GM23338 (cell line): ENCODE data around the gene SMAD3. TPM values are rescaled to one million over a fixed set of nuclear protein-coding genes. Genes with fewer than 3 reads are reported as not detected.

Source experiments
- ATAC-seq: fragments of 200-7000 bp; cut with Tn5 transposase; 3 replicates; pipeline ENCODE4 v1.9.1; 2020
- DNase-seq: peaks from one replicate; pipeline ENCODE4 v3.0.0-alpha.2; 2015; ENCODE audit warnings: low spot score
- H2AFZ ChIP-seq: fragments of 200-600 bp; sonication (generic); 2 replicates; pipeline ENCODE4 v1.8.0; 2016; ENCODE audit warnings: antibody characterized with exemption, mild to moderate bottlenecking, moderate library complexity
- H3F3A ChIP-seq: fragments of 200-600 bp; sonication (generic); replicated peaks from 2 replicates; pipeline ENCODE4 v1.8.0; 2017; ENCODE audit warnings: antibody characterized with exemption, mixed run types, low read depth
- H3K27ac ChIP-seq: fragments of 200-600 bp; sonication (generic); 2 replicates; pipeline ENCODE4 v1.6.1; 2016; ENCODE audit warnings: low read depth
- H3K27me3 ChIP-seq: fragments of 200-600 bp; sonication (generic); 2 replicates; pipeline ENCODE4 v1.8.0; 2016; ENCODE audit warnings: mild to moderate bottlenecking, mixed run types, moderate library complexity; ENCODE audit not compliant: insufficient read depth
- H3K36me3 ChIP-seq: fragments of 200-600 bp; sonication (generic); 2 replicates; pipeline ENCODE4 v1.8.0; 2016; ENCODE audit warnings: mild to moderate bottlenecking; ENCODE audit not compliant: insufficient read depth
- H3K4me1 ChIP-seq: fragments of 200-600 bp; sonication (generic); 2 replicates; pipeline ENCODE4 v1.8.0; 2016; ENCODE audit warnings: mild to moderate bottlenecking, moderate library complexity; ENCODE audit not compliant: insufficient read depth
- H3K4me2 ChIP-seq: fragments of 200-600 bp; sonication (generic); 2 replicates; pipeline ENCODE4 v1.7.1; 2017; ENCODE audit warnings: mixed run types
- H3K4me3 ChIP-seq: fragments of 200-600 bp; sonication (generic); 2 replicates; pipeline ENCODE4 v1.6.1; 2016; ENCODE audit warnings: mixed run types
- H3K79me2 ChIP-seq: fragments of 200-600 bp; sonication (generic); replicated peaks from 2 replicates; pipeline ENCODE4 v1.8.0; 2017; ENCODE audit warnings: mild to moderate bottlenecking; ENCODE audit not compliant: insufficient read depth
- H3K9me2 ChIP-seq: fragments of 200-600 bp; sonication (generic); 2 replicates; pipeline ENCODE4 v1.8.0; 2017; ENCODE audit not compliant: insufficient read depth
- H4K20me1 ChIP-seq: fragments of 200-600 bp; sonication (generic); replicated peaks from 2 replicates; pipeline ENCODE4 v1.8.0; 2017; ENCODE audit warnings: mild to moderate bottlenecking; ENCODE audit not compliant: insufficient read depth
- H3K27ac Mint-ChIP-seq: 2 replicates; pipeline ENCODE4 v1.8.0; 2020; ENCODE audit warnings: inconsistent platforms, mild to moderate bottlenecking, moderate library complexity, mixed read lengths
- H3K27me3 Mint-ChIP-seq: 3 replicates; pipeline ENCODE4 v1.8.0; 2022; ENCODE audit warnings: low read depth, mild to moderate bottlenecking, moderate library complexity, mixed read lengths, inconsistent platforms; ENCODE audit not compliant: insufficient read depth, poor library complexity
- H3K36me3 Mint-ChIP-seq: 3 replicates; pipeline ENCODE4 v1.8.0; 2021; ENCODE audit warnings: low read depth, mild to moderate bottlenecking, inconsistent platforms, moderate library complexity, mixed read lengths
- H3K4me1 Mint-ChIP-seq: 3 replicates; pipeline ENCODE4 v1.8.0; 2020; ENCODE audit warnings: mild to moderate bottlenecking, inconsistent platforms, mixed read lengths
- H3K4me3 Mint-ChIP-seq: 3 replicates; pipeline ENCODE4 v1.8.0; 2021; ENCODE audit warnings: moderate library complexity, mild to moderate bottlenecking, inconsistent platforms, mixed read lengths
- H3K9me3 Mint-ChIP-seq: 3 replicates; pipeline ENCODE4 v1.8.0; 2020; ENCODE audit warnings: moderate library complexity, mild to moderate bottlenecking, inconsistent platforms, mixed read lengths
- CREB1 ChIP-seq: fragments of 250-450 bp; sonication (Bioruptor Pico); IDR thresholded peaks from 2 replicates; pipeline ENCODE4 v1.5.0; 2020; ENCODE audit warnings: low read depth, mild to moderate bottlenecking, moderate library complexity
- EZH2 ChIP-seq: fragments of 200-600 bp; sonication (generic); IDR thresholded peaks from one replicate; pipeline ENCODE4 v1.8.0; 2017; ENCODE audit warnings: antibody characterized with exemption, mild to moderate bottlenecking, low read depth; ENCODE audit not compliant: unreplicated experiment
- EZH2phosphoT487 ChIP-seq: fragments of 200-600 bp; sonication (generic); IDR thresholded peaks from one replicate; pipeline ENCODE4 v1.8.1; 2018; ENCODE audit warnings: antibody characterized with exemption; ENCODE audit not compliant: unreplicated experiment
- JUNB ChIP-seq: IDR thresholded peaks from one replicate; pipeline ENCODE4 v1.6.1; 2016; ENCODE audit warnings: antibody characterized with exemption; ENCODE audit not compliant: unreplicated experiment
- NANOG ChIP-seq: IDR thresholded peaks from 2 replicates; pipeline ENCODE4 v1.6.1; 2016; ENCODE audit warnings: antibody characterized with exemption, borderline replicate concordance
- POLR2AphosphoS5 ChIP-seq: IDR thresholded peaks from 2 replicates; pipeline ENCODE4 v1.6.1; 2016; ENCODE audit warnings: antibody characterized with exemption, low read depth
- STAT1 ChIP-seq: IDR thresholded peaks from one replicate; pipeline ENCODE4 v1.6.1; 2016; ENCODE audit warnings: antibody characterized with exemption; ENCODE audit not compliant: unreplicated experiment
- ZNF114 ChIP-seq: fragments of 250-450 bp; sonication (Bioruptor Pico); IDR thresholded peaks from 2 replicates; pipeline ENCODE4 v1.5.0; 2020; ENCODE audit warnings: mild to moderate bottlenecking, moderate library complexity
- ZNF331 ChIP-seq: fragments of 250-450 bp; sonication (Bioruptor Pico); IDR thresholded peaks from 2 replicates; pipeline ENCODE4 v1.5.0; 2020; ENCODE audit warnings: low read depth, mild to moderate bottlenecking, moderate library complexity
- ZNF462 ChIP-seq: fragments of 250-450 bp; sonication (Bioruptor Pico); IDR thresholded peaks from 2 replicates; pipeline ENCODE4 v1.5.0; 2020; ENCODE audit warnings: mild to moderate bottlenecking, moderate library complexity
- polyA plus RNA-seq: library from polyadenylated mRNA; unstranded; fragments of >200 nt; fragmentation: Nextera tagmentation; extraction: Ambion mirVana; gene quantifications from 2 replicates; pipeline ENCODE4 v1.2.1, GENCODE V29; 2016
- total RNA-seq: library from RNA; depleted of rRNA; stranded (reverse); fragments of >200 nt; shearing (Covaris generic); gene quantifications from 2 replicates; pipeline ENCODE4 v1.2.3, GENCODE V29; 2014
- TF ChIP-seq, protein P1 (sequence below), 2 experiments: fragments of 200-600 bp in 1 of 2; sonication (generic) in 1 of 2; conservative IDR thresholded peaks; 2 replicates each; pipeline versions ENCODE4 v1.5.1 to v1.6.1; 2016 to 2017; ENCODE audit warnings: antibody characterized with exemption in 2 of 2, low read depth in 2 of 2, mild to moderate bottlenecking in 2 of 2, moderate library complexity in 1 of 2

The SMAD3 gene
- total and polyA plus RNA-seq, 2 experiments from 2014 or later: 4.9 to 11.6 TPM

DNA sequence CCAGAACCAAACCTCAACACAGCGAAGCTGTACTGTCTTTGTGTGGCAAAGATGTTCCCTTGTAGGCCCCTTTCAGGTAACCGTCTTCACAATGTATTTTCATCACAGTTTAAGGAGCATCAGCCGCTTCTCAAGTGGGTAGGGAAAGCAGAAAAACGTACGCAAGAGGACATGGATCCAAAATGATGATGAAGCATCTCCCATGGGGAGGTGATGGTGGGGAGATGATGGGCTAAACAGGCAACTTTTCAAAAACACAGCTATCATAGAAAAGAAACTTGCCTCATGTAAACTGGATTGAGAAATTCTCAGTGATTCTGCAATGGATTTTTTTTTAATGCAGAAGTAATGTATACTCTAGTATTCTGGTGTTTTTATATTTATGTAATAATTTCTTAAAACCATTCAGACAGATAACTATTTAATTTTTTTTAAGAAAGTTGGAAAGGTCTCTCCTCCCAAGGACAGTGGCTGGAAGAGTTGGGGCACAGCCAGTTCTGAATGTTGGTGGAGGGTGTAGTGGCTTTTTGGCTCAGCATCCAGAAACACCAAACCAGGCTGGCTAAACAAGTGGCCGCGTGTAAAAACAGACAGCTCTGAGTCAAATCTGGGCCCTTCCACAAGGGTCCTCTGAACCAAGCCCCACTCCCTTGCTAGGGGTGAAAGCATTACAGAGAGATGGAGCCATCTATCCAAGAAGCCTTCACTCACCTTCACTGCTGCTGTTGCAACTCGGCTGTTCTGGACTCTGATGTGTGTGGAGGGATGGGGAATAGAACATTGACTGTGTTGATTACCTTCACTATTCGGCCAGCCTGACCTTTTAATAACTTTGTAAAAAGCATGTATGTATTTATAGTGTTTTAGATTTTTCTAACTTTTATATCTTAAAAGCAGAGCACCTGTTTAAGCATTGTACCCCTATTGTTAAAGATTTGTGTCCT lies 129.0 kb downstream of the SMAD3 start:
- DNase-seq: no peak
- no peak overlapping the region for H3K27ac Mint-ChIP-seq
- Histone ChIP-seq H3K4me2 (no peak overlapping the region), H3F3A (no peaks in the 10 kb centered on the region), H3K4me1 (peaks cover 9% of the 10 kb centered on the region; the same call in 1 of the 2 replicates), H3K36me3 (no peaks in the 10 kb centered on the region), H3K27me3 (no peaks in the 10 kb centered on the region), H3K27ac (no peak overlapping the region), H3K4me3 (no peak overlapping the region), H2AFZ (no peak overlapping the region), H3K79me2 (no peaks in the 10 kb centered on the region), H4K20me1 (no peaks in the 10 kb centered on the region), H3K9me2 (no peaks in the 10 kb centered on the region)
- TF ChIP-seq STAT1 (no peak), ZNF114 (CRISPR knock-in tag) (no peak), JUNB (no peak), NANOG (no peak), CREB1 (CRISPR knock-in tag) (no peak), EZH2 (no peak), POLR2AphosphoS5 (no peak), ZNF331 (CRISPR knock-in tag) (no peak)
- TF ChIP-seq, protein P1, sequence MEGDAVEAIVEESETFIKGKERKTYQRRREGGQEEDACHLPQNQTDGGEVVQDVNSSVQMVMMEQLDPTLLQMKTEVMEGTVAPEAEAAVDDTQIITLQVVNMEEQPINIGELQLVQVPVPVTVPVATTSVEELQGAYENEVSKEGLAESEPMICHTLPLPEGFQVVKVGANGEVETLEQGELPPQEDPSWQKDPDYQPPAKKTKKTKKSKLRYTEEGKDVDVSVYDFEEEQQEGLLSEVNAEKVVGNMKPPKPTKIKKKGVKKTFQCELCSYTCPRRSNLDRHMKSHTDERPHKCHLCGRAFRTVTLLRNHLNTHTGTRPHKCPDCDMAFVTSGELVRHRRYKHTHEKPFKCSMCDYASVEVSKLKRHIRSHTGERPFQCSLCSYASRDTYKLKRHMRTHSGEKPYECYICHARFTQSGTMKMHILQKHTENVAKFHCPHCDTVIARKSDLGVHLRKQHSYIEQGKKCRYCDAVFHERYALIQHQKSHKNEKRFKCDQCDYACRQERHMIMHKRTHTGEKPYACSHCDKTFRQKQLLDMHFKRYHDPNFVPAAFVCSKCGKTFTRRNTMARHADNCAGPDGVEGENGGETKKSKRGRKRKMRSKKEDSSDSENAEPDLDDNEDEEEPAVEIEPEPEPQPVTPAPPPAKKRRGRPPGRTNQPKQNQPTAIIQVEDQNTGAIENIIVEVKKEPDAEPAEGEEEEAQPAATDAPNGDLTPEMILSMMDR (conservative IDR thresholded peaks at IDR 0.05; ENCODE audit: low read depth in 2 of 2): no peak
- no peak overlapping the region for H3K4me3 Mint-ChIP-seq
- peaks cover 12% of the 10 kb centered on the region; the same call in 2 of the 3 replicates for H3K4me1 Mint-ChIP-seq
- ATAC-seq: no peak
- H3K9me3 Mint-ChIP-seq: no peaks in the 10 kb centered on the region
- H3K36me3 Mint-ChIP-seq: peaks cover 16% of the 10 kb centered on the region; the same call in 2 of the 3 replicates
- peaks cover 3% of the 10 kb centered on the region for H3K27me3 Mint-ChIP-seq

DNA sequence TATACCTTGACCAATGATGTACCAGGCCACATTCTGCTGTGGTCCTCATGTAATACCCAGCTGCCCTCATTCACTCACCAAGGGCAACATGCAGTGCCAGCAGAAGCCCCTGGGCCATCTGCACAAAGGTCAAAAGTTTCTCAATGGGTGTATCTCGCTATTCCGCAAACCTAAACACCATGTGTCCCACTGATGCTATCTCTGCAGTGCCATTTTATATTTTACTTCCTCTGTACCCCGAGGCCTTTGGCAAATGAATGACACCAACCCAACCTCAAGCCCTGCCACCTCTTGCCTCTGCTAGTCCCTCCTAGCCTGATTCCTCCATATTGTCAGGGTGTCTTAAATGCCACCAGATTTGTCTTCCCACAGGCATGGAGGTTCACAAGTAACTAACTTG lies 129.9 kb downstream of the SMAD3 start:
- Mint-ChIP-seq H3K4me1 (peaks cover 20% of the 10 kb centered on the region; the same call in 2 of the 3 replicates), H3K27me3 (peaks cover 3% of the 10 kb centered on the region), H3K27ac (no peak overlapping the region), H3K4me3 (no peak overlapping the region), H3K9me3 (no peaks in the 10 kb centered on the region), H3K36me3 (peaks cover 12% of the 10 kb centered on the region; the same call in 2 of the 3 replicates)
- Histone ChIP-seq H3K9me2 (no peaks in the 10 kb centered on the region), H4K20me1 (no peaks in the 10 kb centered on the region), H3K79me2 (no peaks in the 10 kb centered on the region), H3K27ac (no peak overlapping the region), H3F3A (no peaks in the 10 kb centered on the region), H3K36me3 (no peaks in the 10 kb centered on the region), H3K4me3 (no peak overlapping the region), H3K27me3 (no peaks in the 10 kb centered on the region), H3K4me1 (peaks cover 16% of the 10 kb centered on the region; the same call in 1 of the 2 replicates), H2AFZ (no peak overlapping the region), H3K4me2 (no peak overlapping the region)
- no peak for ATAC-seq
- DNase-seq: no peak
- TF ChIP-seq NANOG (no peak), EZH2phosphoT487 (no peak), ZNF462 (CRISPR knock-in tag) (no peak)
- TF ChIP-seq, protein P1 (conservative IDR thresholded peaks at IDR 0.05; ENCODE audit: low read depth in 2 of 2): no peak
